Measurements from ENCODE around the gene TSPAN32.

- no peak for TF ChIP-seq CTCF (IDR thresholded peaks at IDR 0.05)
- TF ChIP-seq ZFX (IDR thresholded peaks at IDR 0.05; ENCODE audit: borderline replicate concordance) = no peak
Observed at GRCh38 chr11:2290351-2290841, 11.4 kb upstream of the TSPAN32 start.
